GM12872 (cell line): ENCODE results near the gene DNTTIP2.

Experiments
- TF ChIP-seq, protein P1 (sequence below): IDR thresholded peaks from 3 replicates; pipeline ENCODE4 v1.5.1; 2011; ENCODE audit warnings: low read depth, mild to moderate bottlenecking, low read length, moderate library complexity; ENCODE audit not compliant: insufficient read depth

The DNTTIP2 gene

DNA sequence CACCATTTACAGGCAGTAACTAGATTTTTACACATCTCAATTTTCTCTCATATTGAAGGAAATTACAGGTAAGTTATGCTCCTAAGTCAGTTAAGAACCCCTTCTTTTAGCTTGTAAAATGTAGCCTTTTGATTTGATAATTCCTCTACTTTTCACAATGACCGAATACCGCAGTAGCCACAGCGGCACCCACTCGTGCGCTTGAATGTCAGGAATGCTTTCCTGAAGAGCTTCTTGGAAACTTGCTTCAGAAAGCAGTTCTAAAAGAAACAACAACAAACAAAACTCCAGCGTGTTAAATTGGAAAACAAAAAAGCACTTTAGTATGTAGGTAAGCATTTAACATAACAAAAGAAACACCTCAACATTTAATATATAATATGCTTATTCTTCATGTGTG, 9.9 kb upstream of the DNTTIP2 start:
- TF ChIP-seq, protein P1, sequence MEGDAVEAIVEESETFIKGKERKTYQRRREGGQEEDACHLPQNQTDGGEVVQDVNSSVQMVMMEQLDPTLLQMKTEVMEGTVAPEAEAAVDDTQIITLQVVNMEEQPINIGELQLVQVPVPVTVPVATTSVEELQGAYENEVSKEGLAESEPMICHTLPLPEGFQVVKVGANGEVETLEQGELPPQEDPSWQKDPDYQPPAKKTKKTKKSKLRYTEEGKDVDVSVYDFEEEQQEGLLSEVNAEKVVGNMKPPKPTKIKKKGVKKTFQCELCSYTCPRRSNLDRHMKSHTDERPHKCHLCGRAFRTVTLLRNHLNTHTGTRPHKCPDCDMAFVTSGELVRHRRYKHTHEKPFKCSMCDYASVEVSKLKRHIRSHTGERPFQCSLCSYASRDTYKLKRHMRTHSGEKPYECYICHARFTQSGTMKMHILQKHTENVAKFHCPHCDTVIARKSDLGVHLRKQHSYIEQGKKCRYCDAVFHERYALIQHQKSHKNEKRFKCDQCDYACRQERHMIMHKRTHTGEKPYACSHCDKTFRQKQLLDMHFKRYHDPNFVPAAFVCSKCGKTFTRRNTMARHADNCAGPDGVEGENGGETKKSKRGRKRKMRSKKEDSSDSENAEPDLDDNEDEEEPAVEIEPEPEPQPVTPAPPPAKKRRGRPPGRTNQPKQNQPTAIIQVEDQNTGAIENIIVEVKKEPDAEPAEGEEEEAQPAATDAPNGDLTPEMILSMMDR = no peak

DNA sequence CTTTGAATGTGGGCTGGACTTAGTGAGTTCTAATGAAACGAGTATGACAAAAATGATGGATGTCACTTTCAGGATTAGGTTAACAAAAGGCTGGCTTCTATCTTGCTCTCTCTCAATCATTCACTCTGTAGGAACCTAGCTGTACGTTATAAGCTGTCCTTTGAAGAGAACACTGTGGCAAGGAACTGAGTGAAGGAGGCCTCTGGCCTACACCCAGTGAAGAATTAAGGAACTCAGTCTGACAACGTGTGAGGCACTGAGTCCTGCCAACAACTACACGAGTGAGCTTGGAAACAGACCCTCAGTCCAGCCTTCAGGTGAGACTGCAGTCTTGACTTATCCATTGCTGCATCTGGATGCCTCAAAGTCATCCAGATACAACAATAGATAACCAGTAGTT, 3.3 kb upstream of the DNTTIP2 start:
- TF ChIP-seq, protein P1 = no peak

DNA sequence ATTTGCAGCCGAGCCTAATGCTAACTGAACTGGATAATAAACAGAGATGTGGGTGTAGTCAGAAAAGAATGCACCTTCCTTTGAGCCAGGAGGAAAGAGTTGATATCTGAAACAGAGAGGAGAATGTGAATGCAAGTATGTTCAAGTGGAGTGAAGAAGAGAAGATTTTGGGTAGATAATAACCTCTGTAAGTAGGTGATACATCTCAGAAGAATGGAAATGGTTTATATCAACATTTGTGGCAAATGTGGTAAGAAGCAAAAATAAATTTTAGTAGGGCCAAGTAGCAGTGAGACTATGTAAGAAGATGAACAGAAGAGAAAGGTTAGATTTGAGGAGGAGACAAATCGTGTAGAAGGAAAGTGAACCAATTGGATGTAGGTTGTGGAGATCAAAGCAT, 1.7 kb upstream of the DNTTIP2 start:
- TF ChIP-seq, protein P1 = no peak

DNA sequence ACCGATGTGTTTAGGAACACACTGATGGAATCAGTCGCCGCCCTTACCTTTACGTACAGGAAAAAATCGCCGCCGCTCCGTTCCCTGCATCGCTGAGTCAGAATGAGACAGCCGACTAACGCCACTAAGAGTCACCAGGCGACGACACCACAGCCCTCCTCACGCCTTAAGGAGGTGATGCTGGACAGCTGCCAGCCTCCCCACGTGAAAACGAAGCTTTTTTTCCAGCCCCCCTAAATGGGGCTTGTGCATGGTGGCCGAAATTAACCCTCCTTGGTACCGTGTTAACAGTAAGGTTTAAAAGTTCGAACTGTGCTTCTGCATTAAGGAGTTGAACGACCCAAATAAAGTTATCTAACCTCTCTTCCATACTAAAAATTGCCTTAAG, 511 bp downstream of the DNTTIP2 start:
- TF ChIP-seq, protein P1 = no peak

DNA sequence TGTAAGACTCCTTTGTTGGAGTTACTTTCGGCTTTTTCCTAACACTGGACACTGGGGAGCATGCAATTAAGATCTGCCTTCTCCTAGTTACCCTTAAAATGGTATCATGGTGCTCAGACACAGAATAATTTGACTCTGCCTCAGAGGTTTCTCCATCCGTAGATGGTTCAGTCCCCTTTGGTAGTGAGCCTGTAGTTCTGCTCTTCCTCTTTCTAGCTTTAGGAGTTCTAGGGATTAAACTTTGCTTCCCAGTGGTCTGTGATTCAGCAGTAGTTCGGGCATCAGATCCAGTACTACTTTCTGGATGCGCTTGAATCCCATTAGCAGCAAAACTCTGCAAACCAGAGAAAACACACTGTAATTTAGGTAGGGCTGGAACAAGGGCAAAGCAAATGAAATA, 1.5 kb downstream of the DNTTIP2 start:
- TF ChIP-seq, protein P1 = no peak

DNA sequence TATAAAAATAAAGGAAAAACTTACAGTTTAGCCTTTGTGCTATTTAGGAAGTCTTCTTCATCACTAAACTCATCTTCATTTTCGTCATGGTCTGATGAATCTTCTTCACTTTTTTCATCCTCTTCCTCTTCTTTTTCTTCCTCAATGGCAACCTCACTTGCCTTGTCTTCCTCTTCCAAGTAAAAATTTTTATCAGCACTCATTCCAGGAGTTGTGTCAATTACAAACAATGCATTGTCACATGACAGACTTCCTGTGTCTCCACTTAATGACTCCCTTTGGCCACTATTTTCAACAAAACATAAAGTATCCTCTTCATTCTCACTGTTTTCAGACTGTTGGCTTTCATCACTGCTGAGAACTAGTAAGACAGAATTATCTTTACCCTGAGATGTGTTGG, 2.8 kb downstream of the DNTTIP2 start:
- TF ChIP-seq, protein P1 = no peak

DNA sequence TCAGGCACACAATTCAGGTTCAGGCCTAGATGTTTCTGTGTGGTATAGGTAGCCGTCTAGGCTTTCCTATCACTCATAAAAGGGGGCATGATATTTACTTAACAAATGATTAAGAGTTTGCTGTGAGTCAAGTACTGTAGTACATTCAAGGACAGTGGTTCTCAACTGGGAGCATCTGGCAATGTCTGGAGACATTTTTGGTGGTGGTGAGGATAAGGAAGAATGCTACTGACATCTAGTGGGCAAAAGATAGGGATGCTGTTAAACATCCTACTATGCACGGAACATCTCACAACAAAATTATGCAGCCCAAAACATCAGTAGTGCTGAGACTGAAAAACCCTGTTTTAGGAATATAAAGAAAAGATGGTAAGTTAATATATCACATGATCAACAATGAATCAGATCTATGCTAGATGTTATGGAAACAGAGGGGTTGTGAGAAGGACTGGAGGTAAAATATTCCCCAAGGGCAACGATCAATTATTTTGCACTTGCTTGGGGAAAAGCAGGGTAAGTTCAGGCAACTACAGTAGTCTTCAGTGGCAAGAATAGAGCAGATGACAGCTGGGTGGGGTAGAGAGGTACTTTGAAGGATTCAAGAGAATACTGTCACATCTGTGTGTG, 4.9 kb downstream of the DNTTIP2 start:
- TF ChIP-seq, protein P1 = peak; percentile 55

DNA sequence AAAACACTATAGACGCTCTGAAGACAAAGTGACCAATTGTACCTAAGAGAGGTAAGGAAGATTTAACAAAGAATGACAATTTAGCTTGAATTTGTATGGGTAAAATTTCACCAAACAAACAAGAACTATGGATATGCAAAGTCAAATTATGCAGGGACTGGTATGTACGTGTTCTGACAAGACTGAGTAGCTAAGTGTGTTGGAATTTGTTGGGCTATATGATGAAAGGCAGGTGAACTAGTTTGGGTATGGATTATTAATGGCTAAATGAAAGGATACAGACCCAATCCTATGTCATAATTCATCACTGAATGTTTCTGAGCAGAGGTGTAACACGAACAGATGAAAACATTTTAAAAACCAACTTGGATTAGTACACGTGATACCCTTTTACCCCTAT, 7.6 kb downstream of the DNTTIP2 start:
- TF ChIP-seq, protein P1 = no peak
